OCI-LY3 (cell line): ENCODE data around the gene NAT8L.

Experiments
- H2AFZ ChIP-seq: fragments of 200-600, 300-600 bp; shearing (Covaris generic); 2 replicates; pipeline ENCODE4 v1.6.0; 2014; ENCODE audit warnings: antibody characterized with exemption, low read depth, low read length
- H3K27ac ChIP-seq: fragments of 200-600, 300-600 bp; sonication (generic); 2 replicates; pipeline ENCODE4 v1.5.1; 2014; ENCODE audit warnings: mild to moderate bottlenecking, low read length, moderate library complexity, mixed read lengths
- H3K27me3 ChIP-seq: fragments of 200-600, 300-600 bp; sonication (generic); 2 replicates; pipeline ENCODE4 v1.6.1; 2014; ENCODE audit warnings: low read depth, low read length, mixed read lengths
- H3K36me3 ChIP-seq: fragments of 200-600, 300-600 bp; sonication (generic); replicated peaks from 2 replicates; pipeline ENCODE3; 2014; ENCODE audit warnings: low read depth, low read length, mixed read lengths
- H3K4me1 ChIP-seq: fragments of 300-600, 200-600 bp; sonication (generic); 2 replicates; pipeline ENCODE4 v1.6.1; 2014; ENCODE audit warnings: low read length, mixed read lengths
- H3K4me2 ChIP-seq: fragments of 200-600, 300-600 bp; sonication (generic); 2 replicates; pipeline ENCODE4 v1.6.1; 2014; ENCODE audit warnings: low read length, mixed read lengths
- H3K4me3 ChIP-seq: fragments of 300-600, 200-600 bp; sonication (generic); 2 replicates; pipeline ENCODE4 v1.5.1; 2014; ENCODE audit warnings: antibody characterized with exemption, mild to moderate bottlenecking, low read length, moderate library complexity
- H3K79me2 ChIP-seq: fragments of 300-600, 200-600 bp; shearing (Covaris generic); 2 replicates; pipeline ENCODE4 v1.6.1; 2014; ENCODE audit warnings: mild to moderate bottlenecking, low read length, mixed read lengths
- H3K9ac ChIP-seq: fragments of 300-600, 200-600 bp; shearing (Covaris generic); 2 replicates; pipeline ENCODE4 v1.6.0; 2014; ENCODE audit warnings: mild to moderate bottlenecking, low read length, moderate library complexity
- H3K9me3 ChIP-seq: fragments of 200-600, 300-600 bp; shearing (Covaris generic); 2 replicates; pipeline ENCODE4 v1.6.1; 2014; ENCODE audit warnings: low read length, mixed read lengths; ENCODE audit not compliant: insufficient read depth
- H4K20me1 ChIP-seq: fragments of 200-600, 300-600 bp; sonication (generic); 2 replicates; pipeline ENCODE4 v1.6.1; 2016; ENCODE audit warnings: low read length, mixed read lengths; ENCODE audit not compliant: insufficient read depth
- EZH2phosphoT487 ChIP-seq: fragments of 200-600 bp; shearing (Covaris generic); IDR thresholded peaks from 2 replicates; pipeline ENCODE4 v1.6.1; 2018; ENCODE audit warnings: antibody characterized with exemption, mixed run types, low read depth
- TF ChIP-seq, protein P1 (sequence below): fragments of 200-600, 300-600 bp; sonication (generic); IDR thresholded peaks from 2 replicates; pipeline ENCODE4 v1.5.1; 2014; ENCODE audit warnings: antibody characterized with exemption, low read length, low read depth

Gene NAT8L

DNA sequence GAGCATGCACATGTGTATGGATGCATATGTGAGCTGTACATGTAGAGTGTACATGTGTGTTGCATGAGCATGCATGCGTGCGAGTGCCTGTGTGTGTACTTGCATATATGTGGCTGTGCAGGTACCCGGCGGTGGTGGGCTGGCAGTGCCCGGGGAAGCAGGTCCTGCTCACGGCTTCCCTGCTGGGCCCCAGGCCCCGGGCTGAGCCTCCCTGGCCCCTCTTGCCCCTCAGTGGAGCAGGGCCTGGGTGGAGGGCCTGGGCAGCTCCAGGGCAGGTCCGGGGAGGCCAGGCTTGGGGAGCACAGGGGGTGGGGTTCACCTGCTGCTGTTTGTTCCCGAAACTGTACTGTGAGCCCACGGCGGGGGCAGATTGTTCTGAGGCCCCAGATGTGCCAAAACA, 9.4 kb downstream of the NAT8L start:
- H3K9ac ChIP-seq, result no peak overlapping the region
- H3K4me1 ChIP-seq, result no peaks in the 10 kb centered on the region
- no peak overlapping the region for H3K27ac ChIP-seq
- TF ChIP-seq, protein P1, sequence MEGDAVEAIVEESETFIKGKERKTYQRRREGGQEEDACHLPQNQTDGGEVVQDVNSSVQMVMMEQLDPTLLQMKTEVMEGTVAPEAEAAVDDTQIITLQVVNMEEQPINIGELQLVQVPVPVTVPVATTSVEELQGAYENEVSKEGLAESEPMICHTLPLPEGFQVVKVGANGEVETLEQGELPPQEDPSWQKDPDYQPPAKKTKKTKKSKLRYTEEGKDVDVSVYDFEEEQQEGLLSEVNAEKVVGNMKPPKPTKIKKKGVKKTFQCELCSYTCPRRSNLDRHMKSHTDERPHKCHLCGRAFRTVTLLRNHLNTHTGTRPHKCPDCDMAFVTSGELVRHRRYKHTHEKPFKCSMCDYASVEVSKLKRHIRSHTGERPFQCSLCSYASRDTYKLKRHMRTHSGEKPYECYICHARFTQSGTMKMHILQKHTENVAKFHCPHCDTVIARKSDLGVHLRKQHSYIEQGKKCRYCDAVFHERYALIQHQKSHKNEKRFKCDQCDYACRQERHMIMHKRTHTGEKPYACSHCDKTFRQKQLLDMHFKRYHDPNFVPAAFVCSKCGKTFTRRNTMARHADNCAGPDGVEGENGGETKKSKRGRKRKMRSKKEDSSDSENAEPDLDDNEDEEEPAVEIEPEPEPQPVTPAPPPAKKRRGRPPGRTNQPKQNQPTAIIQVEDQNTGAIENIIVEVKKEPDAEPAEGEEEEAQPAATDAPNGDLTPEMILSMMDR, result no peak
- TF ChIP-seq EZH2phosphoT487, result no peak
- H3K79me2 ChIP-seq, result peaks cover 2% of the 10 kb centered on the region; the same call in 1 of the 2 replicates
- no peak overlapping the region for H3K4me3 ChIP-seq
- no peaks in the 10 kb centered on the region for H3K9me3 ChIP-seq
- H3K4me2 ChIP-seq, result no peak overlapping the region
- H4K20me1 ChIP-seq, result peaks cover 14% of the 10 kb centered on the region; the same call in 1 of the 2 replicates
- no peaks in the 10 kb centered on the region for H3K27me3 ChIP-seq
- no peak overlapping the region for H2AFZ ChIP-seq
- peaks cover 9% of the 10 kb centered on the region for H3K36me3 ChIP-seq

DNA sequence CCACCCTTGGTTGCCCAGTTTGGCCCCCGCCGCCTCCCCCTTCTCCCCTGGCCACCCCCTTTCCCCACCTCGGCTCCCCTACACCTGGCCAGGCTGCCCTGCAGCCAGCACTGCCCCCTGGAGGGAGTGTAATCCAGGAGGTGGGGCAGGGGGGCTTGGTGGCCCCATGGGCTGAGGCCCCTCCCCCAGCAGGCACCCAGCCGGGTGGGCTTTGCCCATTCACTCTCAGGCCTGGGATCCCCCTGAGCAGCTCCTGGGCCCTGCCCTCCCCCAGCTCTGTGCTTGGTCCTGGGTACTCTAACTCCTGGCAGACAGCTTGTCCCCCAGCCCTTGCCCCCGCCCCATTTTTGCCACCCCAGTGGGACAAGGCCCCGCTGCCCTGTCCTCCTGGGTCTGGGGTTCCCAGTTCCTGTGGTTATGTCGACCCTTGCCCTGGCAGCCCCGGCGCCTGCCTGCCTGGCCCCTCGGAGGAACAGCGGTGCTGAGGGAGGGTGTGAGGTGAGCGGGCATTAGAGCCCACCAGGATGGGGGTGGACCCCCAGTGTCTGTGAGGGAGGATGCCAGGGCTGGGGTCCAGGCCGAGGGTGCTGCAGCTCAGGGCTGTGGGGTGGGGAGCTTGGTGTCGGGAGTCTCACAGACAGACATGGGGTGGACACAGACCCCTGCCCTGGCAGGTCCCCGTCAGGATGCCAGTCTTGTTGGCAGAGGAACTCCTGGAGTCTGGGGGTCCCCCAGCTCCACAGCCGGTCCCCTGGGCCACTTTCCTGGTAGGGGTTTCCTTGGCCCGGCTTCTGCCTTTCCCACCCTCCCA, 10.2 kb downstream of the NAT8L start:
- Histone ChIP-seq H3K27ac (no peak overlapping the region), H3K9me3 (no peaks in the 10 kb centered on the region), H3K36me3 (peaks cover 9% of the 10 kb centered on the region), H3K4me2 (no peak overlapping the region), H2AFZ (no peak overlapping the region), H3K4me3 (no peak overlapping the region), H4K20me1 (peaks cover 14% of the 10 kb centered on the region; the same call in 1 of the 2 replicates), H3K9ac (no peak overlapping the region), H3K79me2 (no peaks in the 10 kb centered on the region; the same call in 1 of the 2 replicates), H3K27me3 (no peaks in the 10 kb centered on the region), H3K4me1 (no peaks in the 10 kb centered on the region)
- no peak for TF ChIP-seq EZH2phosphoT487
- TF ChIP-seq, protein P1, result no peak

DNA sequence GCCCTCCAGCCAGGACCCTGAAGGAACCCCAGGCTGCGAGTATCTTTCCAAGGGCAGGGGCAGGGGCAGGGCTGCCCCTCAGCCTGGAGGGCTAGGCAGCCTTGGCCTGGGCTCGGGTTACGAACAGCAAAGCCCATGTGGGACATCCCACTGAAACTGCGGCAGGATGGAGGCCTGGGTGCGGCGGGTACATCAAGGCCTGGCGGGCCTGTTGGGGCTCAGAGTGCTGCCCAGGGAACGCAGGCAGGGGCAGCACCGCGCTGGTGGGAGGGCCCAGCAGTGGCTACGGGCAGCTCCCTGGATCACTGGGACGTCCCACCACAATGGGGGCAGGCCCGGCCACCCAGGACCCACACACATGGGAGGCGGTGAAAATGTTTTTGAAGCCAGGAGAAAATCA, 10.9 kb downstream of the NAT8L start:
- no peak for TF ChIP-seq EZH2phosphoT487
- TF ChIP-seq, protein P1, result no peak
- no peak overlapping the region for H3K27ac ChIP-seq
- H3K4me1 ChIP-seq, result no peaks in the 10 kb centered on the region
- H3K27me3 ChIP-seq, result no peaks in the 10 kb centered on the region
- H3K9ac ChIP-seq, result no peak overlapping the region
- H3K79me2 ChIP-seq, result no peaks in the 10 kb centered on the region
- H3K4me3 ChIP-seq, result no peak overlapping the region
- H2AFZ ChIP-seq, result no peak overlapping the region
- H4K20me1 ChIP-seq, result peaks cover 11% of the 10 kb centered on the region; the same call in 1 of the 2 replicates
- H3K36me3 ChIP-seq, result peaks cover 9% of the 10 kb centered on the region
- no peaks in the 10 kb centered on the region for H3K9me3 ChIP-seq
- H3K4me2 ChIP-seq, result no peak overlapping the region

DNA sequence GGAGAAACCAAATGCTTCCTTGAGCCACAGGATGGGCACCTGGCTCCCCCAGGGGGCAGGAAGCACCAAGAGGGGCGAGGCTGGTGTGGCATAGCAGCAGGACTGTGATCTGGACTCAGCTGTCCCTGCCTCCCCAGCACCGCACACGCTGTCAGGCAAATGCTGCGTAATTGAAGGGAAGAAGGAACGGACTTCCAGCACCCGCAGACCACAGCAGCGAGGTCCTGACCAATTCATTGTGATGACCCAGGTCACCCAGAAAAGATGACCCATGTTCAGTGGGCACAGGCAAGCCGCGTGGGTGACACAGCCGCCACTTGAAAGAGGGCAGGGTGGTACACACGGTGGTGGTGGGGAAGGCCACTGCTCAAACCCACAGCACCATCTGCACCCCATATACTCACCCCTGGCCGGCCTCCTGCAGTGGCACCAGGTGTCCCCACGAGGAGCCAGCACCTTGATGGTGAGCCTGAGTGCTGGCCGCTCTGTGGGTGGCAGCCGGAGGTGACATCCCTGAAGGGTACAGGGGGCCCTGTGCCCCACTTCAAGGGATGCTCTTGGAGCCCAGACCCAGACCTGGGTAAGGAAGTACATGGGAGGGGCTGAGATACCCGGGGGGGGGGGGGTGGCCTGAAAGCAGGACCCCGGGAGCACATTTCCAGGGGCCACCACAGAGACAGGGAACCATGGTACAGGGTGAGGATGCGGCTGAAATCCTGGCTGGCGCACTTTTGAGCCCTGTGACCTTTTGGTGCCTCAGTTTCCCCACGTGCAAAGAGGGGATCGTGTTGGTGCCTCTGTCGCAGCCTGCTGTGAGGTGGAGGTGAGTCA, 11.5 kb downstream of the NAT8L start:
- Histone ChIP-seq H4K20me1 (peaks cover 11% of the 10 kb centered on the region; the same call in 1 of the 2 replicates), H3K9me3 (no peaks in the 10 kb centered on the region), H3K27ac (no peak overlapping the region), H3K9ac (no peak overlapping the region), H3K4me2 (no peak overlapping the region), H3K79me2 (no peaks in the 10 kb centered on the region), H3K36me3 (peaks cover 7% of the 10 kb centered on the region), H2AFZ (no peak overlapping the region), H3K27me3 (no peaks in the 10 kb centered on the region), H3K4me3 (no peak overlapping the region), H3K4me1 (no peaks in the 10 kb centered on the region)
- TF ChIP-seq, protein P1, result no peak
- TF ChIP-seq EZH2phosphoT487, result no peak
